OCI-LY7 (cell line): ENCODE data around the gene ZNF155. TPM values are rescaled to one million over a fixed set of nuclear protein-coding genes. Genes with fewer than 3 reads are reported as not detected.

Experiments used
- BruUV-seq: library from RNA; stranded (reverse); fragments of 400-500 nt; replicated peaks from 2 replicates; lab custom pipeline; 2021; lab: Mats Ljungman, UMichigan
- CTCF ChIA-PET: fragments of 300-600 bp; sonication (Branson Sonifier 250); formaldehyde crosslinking; loops from one replicate; lab custom pipeline; 2022; ENCODE audit warnings: antibody characterized with exemption; ENCODE audit not compliant: unreplicated experiment; lab: Charles Lee
- POLR2A ChIA-PET: fragments of 300-600 bp; sonication (Branson Sonifier 250); formaldehyde crosslinking; loops from one replicate; lab custom pipeline; 2022; ENCODE audit warnings: antibody characterized with exemption; lab: Charles Lee
- DNase-seq: peaks from one replicate; pipeline ENCODE4 v3.0.0-alpha.2; 2015; ENCODE audit warnings: low spot score
- H2AFZ ChIP-seq: fragments of 200-600 bp; sonication (generic), shearing (Covaris generic); 2 replicates; pipeline ENCODE4 v1.6.1; 2014; ENCODE audit warnings: mild to moderate bottlenecking, antibody characterized with exemption, low read length, moderate library complexity
- H3K27ac ChIP-seq: fragments of 200-600 bp; sonication (generic); 2 replicates; pipeline ENCODE4 v1.5.1; 2014; ENCODE audit warnings: mixed run types, low read depth, mild to moderate bottlenecking, moderate library complexity, low read length, inconsistent platforms; ENCODE audit not compliant: poor library complexity, severe bottlenecking
- H3K36me3 ChIP-seq: fragments of 200-600 bp; sonication (generic); 2 replicates; pipeline ENCODE4 v1.6.1; 2014; ENCODE audit warnings: mild to moderate bottlenecking, antibody characterized with exemption, low read length, moderate library complexity, mixed read lengths; ENCODE audit not compliant: insufficient read depth
- H3K4me1 ChIP-seq: fragments of 200-600 bp; sonication (generic); 2 replicates; pipeline ENCODE4 v1.5.1; 2014; ENCODE audit warnings: mild to moderate bottlenecking, low read length; ENCODE audit not compliant: insufficient read depth, poor library complexity, severe bottlenecking
- H3K4me2 ChIP-seq: fragments of 200-600 bp; sonication (generic); 2 replicates; pipeline ENCODE4 v1.6.1; 2014; ENCODE audit warnings: mild to moderate bottlenecking, low read length
- H3K4me3 ChIP-seq: fragments of 200-600 bp; sonication (generic); 2 replicates; pipeline ENCODE4 v1.5.1; 2014; ENCODE audit warnings: mild to moderate bottlenecking, low read depth, low read length; ENCODE audit not compliant: poor library complexity, severe bottlenecking
- H3K79me2 ChIP-seq: fragments of 200-600 bp; sonication (generic); 2 replicates; pipeline ENCODE4 v1.6.1; 2016; ENCODE audit warnings: low read depth, mild to moderate bottlenecking, low read length, moderate library complexity, mixed read lengths; ENCODE audit not compliant: insufficient read depth
- H3K9me2 ChIP-seq: fragments of 200-600 bp; sonication (generic); 2 replicates; pipeline ENCODE4 v1.6.1; 2016; ENCODE audit warnings: mild to moderate bottlenecking, low read length, mixed read lengths; ENCODE audit not compliant: insufficient read depth
- H3K9me3 ChIP-seq: fragments of 200-600 bp; sonication (generic); 2 replicates; pipeline ENCODE4 v1.6.1; 2014; ENCODE audit warnings: mild to moderate bottlenecking, mixed run types, low read length, mixed read lengths
- H4K20me1 ChIP-seq: fragments of 200-600 bp; sonication (generic); 2 replicates; pipeline ENCODE4 v1.6.1; 2014; ENCODE audit warnings: mild to moderate bottlenecking, antibody characterized with exemption, low read length, moderate library complexity, mixed read lengths; ENCODE audit not compliant: insufficient read depth
- EZH2phosphoT487 ChIP-seq: fragments of 200-600 bp; sonication (generic); IDR thresholded peaks from 2 replicates; pipeline ENCODE4 v1.6.1; 2018; ENCODE audit warnings: low read depth, borderline replicate concordance, mild to moderate bottlenecking, mixed run types, antibody characterized with exemption, low read length, moderate library complexity, mixed read lengths
- intact Hi-C: fragments of 100-400 bp; cut with micrococcal nuclease; formaldehyde crosslinking; loops from one replicate; pipeline ENCODE4 v1.10.0; 2022; ENCODE audit not compliant: unreplicated experiment
- total RNA-seq, 2 experiments: library from RNA; depleted of rRNA in 1 of 2; stranded (reverse); fragments of >200 nt in 1 of 2; shearing (Covaris generic) in 1 of 2; gene quantifications; 2 replicates each; pipeline ENCODE4 v1.2.3, GENCODE V29; 2014 to 2022
- TF ChIP-seq, protein P1 (sequence below): fragments of 200-600 bp; sonication (generic); conservative IDR thresholded peaks from 2 replicates; pipeline ENCODE4 v1.5.1; 2014; ENCODE audit warnings: mild to moderate bottlenecking, antibody characterized with exemption, low read length, moderate library complexity, mixed read lengths

Gene ZNF155
- total RNA-seq, 2 experiments from 2014 or later = not detected

- intact Hi-C loops = no loop called here
- Histone ChIP-seq H3K4me3 (no peak overlapping the region), H3K4me2 (no peak overlapping the region), H3K9me2 (no peaks in the 10 kb centered on the region), H3K79me2 (no peaks in the 10 kb centered on the region; the same call in 1 of the 2 replicates), H3K27ac (no peak overlapping the region), H3K9me3 (peaks cover 17% of the 10 kb centered on the region; the same call in 1 of the 2 replicates), H3K36me3 (no peaks in the 10 kb centered on the region), H4K20me1 (no peaks in the 10 kb centered on the region), H3K4me1 (peaks cover 8% of the 10 kb centered on the region), H2AFZ (no peak overlapping the region)
- CTCF ChIA-PET = no interaction called here
- POLR2A ChIA-PET = no interaction called here
- no peak for DNase-seq
- TF ChIP-seq EZH2phosphoT487 = no peak
- TF ChIP-seq, protein P1, sequence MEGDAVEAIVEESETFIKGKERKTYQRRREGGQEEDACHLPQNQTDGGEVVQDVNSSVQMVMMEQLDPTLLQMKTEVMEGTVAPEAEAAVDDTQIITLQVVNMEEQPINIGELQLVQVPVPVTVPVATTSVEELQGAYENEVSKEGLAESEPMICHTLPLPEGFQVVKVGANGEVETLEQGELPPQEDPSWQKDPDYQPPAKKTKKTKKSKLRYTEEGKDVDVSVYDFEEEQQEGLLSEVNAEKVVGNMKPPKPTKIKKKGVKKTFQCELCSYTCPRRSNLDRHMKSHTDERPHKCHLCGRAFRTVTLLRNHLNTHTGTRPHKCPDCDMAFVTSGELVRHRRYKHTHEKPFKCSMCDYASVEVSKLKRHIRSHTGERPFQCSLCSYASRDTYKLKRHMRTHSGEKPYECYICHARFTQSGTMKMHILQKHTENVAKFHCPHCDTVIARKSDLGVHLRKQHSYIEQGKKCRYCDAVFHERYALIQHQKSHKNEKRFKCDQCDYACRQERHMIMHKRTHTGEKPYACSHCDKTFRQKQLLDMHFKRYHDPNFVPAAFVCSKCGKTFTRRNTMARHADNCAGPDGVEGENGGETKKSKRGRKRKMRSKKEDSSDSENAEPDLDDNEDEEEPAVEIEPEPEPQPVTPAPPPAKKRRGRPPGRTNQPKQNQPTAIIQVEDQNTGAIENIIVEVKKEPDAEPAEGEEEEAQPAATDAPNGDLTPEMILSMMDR = no peak
- no TSS peak for BruUV-seq
Measured at GRCh38 chr19:43939557-43940260, 44.3 kb upstream of the ZNF155 start.

GRCh38 chr19:43940719-43941118 is 43.3 kb upstream of the ZNF155 start:
- CTCF ChIA-PET = no interaction called here

More at GRCh38 chr19:43940719-43941118, 43.3 kb upstream of the ZNF155 start:
- no peak for TF ChIP-seq EZH2phosphoT487
- TF ChIP-seq, protein P1 = no peak
- no peaks in the 10 kb centered on the region for H3K9me2 ChIP-seq
- intact Hi-C loops = no loop called here
- no TSS peak for BruUV-seq
- H3K4me2 ChIP-seq = no peak overlapping the region
- no peak overlapping the region for H2AFZ ChIP-seq
- H3K4me1 ChIP-seq = peaks cover 3% of the 10 kb centered on the region
- POLR2A ChIA-PET = no interaction called here
- no peak for DNase-seq
- no peaks in the 10 kb centered on the region for H4K20me1 ChIP-seq
- no peak overlapping the region for H3K27ac ChIP-seq
- H3K36me3 ChIP-seq = no peaks in the 10 kb centered on the region
- H3K9me3 ChIP-seq = peaks cover 15% of the 10 kb centered on the region; the same call in 1 of the 2 replicates
- no peak overlapping the region for H3K4me3 ChIP-seq
- H3K79me2 ChIP-seq = no peaks in the 10 kb centered on the region
